Measurements from ENCODE around the gene DGKE.

DGKE gene

GRCh38 chr17:56918916-56919315 lies 85.0 kb downstream of the DGKE start:
- DNase-seq = no peak
